ENCODE data around the gene NIM1K.
"Not testable (repeated sequence)": the region's sequence is repeated elsewhere in the genome, so short reads cannot be mapped to it uniquely, and the experiment has no call there.

NIM1K gene

DNA sequence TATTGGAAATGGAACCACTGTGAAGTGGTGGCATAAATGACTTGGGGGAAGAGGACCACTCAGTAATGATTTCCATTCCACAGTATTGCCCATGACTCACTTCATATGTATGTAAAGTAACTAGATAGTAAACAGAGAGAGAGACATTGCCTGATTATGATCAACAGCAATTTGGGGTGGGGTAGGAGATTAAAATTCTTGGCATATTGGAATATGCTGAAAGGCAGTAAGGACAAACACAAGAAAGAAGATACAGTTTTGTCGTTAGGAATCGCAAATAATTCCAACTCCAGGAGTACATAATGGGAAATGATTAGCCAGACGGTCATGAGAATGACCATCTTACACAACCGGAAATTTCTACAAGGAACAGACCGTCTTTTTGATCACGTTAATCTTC lies 122.7 kb downstream of the NIM1K start:
- no peak for DNase-seq

DNA sequence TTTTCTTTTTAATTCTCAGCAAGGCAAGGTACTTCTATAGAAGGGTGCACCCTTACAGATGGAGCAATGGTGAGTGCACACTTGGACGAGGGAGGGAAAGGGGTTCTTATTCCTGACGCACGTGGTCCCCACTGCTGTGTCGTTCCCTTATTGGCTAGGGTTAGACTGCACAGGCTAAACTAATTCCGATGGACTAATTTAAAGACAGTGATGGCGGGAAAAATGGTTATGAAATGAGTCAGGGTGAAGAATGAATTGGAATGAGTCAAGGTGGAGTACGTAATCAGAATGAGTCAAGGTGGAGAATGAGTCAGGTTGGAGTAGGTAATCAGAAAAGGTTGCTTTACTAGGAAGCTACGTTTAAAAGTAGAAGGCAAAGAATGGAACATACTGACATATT lies 123.2 kb downstream of the NIM1K start:
- DNase-seq: no peak

DNA sequence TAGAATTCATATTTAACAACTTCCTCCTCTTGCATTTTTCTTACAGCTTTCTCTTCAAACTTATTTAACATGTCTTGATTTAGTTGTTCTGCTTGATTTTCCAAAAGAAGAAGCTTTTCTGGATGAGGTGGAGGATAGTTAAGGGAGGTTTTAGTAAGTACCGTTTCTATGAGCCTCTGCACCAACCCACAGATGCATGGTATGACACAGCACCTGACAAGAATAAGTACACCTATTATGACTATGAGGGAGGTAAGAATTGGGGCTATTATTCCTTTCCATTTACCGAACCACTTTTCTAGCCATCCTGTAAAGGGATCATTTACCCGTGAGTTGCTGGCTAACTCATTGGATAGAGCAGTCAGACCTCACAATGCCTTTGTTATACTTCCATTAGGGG lies 123.7 kb downstream of the NIM1K start:
- no peak for DNase-seq

DNA sequence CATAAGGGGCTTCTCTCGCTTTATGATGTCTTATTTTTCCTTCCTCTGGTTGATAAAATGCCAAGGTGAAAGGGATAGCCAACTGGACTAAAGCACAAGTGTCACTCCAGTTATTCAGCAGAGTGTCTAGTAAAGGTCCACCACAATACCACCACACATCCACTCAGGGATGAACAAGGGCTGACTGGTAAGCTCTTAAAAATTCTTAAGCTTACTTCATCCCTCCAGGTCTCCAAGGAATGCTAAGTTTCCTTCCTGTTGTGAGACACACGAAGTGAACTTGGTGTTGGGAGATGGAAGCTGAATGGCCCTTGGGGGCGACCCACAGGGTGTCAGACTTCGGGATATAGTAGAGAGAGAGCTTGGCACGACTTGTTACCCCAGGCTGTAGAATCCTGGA lies 124.4 kb downstream of the NIM1K start:
- DNase-seq: no peak

DNA sequence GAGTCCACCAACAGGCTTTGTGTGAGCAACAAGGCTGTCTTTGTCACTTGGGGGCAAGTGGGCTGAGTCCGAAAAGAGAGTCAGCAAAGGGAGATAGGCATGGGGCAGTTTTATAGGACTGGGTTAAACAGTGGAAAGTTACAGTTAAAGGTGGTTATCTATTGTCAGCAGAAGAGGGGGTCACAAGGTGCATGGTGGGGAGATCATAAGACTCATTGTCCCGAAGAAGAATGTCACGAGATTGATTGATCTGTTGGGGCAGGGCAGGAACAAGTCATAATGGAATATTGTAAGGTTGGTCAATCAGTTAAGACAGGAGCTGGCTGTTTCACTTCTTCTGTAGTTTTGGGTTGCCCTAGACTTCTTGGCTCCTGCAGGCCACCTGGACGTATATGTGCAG lies 128.8 kb downstream of the NIM1K start:
- DNase-seq: no peak

DNA sequence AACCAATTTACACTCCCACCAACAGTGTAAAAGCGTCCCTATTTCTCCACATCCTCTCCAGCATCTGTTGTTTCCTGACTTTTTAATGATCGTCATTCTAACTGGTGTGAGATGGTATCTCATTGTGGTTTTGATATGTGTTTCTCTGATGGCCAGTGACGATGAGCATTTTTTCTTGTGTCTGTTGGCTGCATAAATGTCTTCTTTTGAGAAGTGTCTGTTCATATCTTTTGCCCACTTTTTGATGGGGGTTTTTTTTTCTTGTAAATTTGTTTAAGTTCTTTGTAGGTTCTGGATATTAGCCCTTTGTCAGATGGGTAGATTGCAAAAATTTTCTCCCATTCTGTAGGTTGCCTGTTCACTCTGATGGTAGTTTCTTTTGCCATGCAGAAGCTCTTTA lies 131.5 kb downstream of the NIM1K start:
- not testable (repeated sequence) for DNase-seq

DNA sequence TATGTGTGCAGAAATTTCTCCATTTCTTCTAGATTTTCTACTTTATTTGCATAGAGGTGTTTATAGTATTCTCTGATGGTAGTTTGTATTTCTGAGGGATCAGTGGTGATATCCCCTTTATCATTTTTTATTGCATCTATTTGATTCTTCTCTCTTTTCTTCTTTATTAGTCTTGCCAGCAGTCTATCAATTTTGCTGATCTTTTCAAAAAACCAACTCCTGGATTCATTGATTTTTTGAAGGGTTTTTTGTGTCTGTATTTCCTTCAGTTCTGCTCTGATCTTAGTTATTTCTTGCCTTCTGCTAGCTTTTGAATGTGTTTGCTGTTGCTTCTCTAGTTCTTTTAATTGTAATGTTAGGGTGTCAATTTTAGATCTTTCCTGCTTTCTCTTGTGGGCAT lies 133.6 kb downstream of the NIM1K start:
- DNase-seq: not testable (repeated sequence)

All from right forelimb (tissue), 1 donor.